PFSK-1 (cell line): ENCODE data around the gene NPAS2.

Experiments used
- FOXP2 ChIP-seq: optimal IDR thresholded peaks from 2 replicates; pipeline ENCODE3; 2011; ENCODE audit warnings: borderline replicate concordance, control low read depth, inconsistent platforms; ENCODE audit not compliant: insufficient read depth; ENCODE audit errors: extremely low read length, extremely low read depth
- POLR2AphosphoS5 ChIP-seq: IDR thresholded peaks from 2 replicates; pipeline ENCODE4 v1.6.1; 2012; ENCODE audit warnings: low read depth, mild to moderate bottlenecking, control low read depth, low read length, moderate library complexity
- SIN3A ChIP-seq: IDR thresholded peaks from 2 replicates; pipeline ENCODE4 v1.6.1; 2012; ENCODE audit warnings: mild to moderate bottlenecking, low read length, moderate library complexity, borderline replicate concordance; ENCODE audit not compliant: insufficient read depth
- TAF1 ChIP-seq: IDR thresholded peaks from 2 replicates; pipeline ENCODE4 v1.6.1; 2012; ENCODE audit warnings: low read length, control low read depth, borderline replicate concordance; ENCODE audit not compliant: insufficient read depth
- TF ChIP-seq, protein P1 (sequence below), 2 experiments: IDR thresholded peaks; 2 replicates each; pipeline versions ENCODE4 v1.6.1 to v1.8.0; 2011 to 2012; ENCODE audit warnings: low read depth in 2 of 2, low read length in 2 of 2, control low read depth in 1 of 2, inconsistent platforms in 1 of 2, mild to moderate bottlenecking in 1 of 2, moderate library complexity in 1 of 2; ENCODE audit not compliant: insufficient read depth in 1 of 2

The NPAS2 gene

DNA sequence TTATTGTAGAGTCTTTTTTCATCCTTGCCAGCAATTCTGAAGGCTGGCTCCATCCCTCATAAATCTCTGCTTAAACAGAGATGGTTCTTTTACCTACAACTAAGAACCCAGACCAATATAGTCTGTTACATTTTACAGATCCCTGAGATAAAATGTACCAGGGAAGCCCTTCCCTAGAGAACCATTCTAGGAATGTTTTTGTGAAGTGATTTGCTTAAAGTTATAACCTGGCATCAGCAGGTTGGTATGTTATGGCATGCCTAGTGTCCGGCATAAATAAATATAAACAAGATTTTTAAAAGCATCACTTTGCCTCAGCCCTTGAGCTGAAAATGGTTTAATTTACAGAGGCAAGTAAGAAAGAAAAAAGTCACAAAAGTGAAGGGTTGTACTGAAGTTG is 18.5 kb upstream of the NPAS2 start:
- TF ChIP-seq POLR2AphosphoS5, result no peak
- no peak for TF ChIP-seq FOXP2

DNA sequence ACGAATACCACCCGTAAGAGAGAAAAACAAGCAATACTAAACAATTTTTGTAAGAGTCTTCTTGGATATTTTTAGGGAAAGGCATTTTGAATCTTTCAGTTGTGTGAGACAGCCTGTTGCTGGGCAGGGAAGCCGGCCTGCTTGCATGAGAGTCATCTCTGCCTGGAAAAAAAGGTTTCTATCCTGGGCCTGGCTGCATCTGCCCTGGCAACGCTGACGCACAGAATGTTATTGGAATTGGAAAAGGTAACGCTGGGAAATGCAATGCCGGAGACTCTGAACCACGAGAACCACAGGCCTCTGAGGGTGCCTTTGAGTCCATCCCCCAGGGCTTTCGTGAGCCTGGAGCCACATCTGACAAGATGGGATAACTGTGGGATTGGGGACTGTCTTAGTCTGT is 17.9 kb upstream of the NPAS2 start:
- TF ChIP-seq SIN3A (no peak), POLR2AphosphoS5 (no peak)

DNA sequence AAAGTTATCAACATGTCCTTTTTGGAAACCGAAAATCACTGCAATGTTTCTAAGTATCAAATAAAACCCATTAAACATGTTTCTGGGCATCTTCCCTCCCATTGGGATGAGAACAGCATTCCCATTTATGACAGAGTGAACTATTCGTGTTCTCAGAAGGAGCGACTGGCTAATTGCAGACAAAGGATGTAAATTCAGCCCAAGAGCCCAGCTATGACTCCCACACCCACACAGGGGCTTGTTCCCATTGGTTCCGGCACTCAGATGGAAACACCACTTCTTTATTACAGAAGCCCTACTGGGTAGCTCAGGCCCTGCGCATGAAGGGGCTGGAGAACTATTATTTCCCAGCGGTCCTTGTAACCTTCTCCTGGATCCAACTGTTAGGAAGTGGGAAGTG is 16.6 kb upstream of the NPAS2 start:
- TF ChIP-seq POLR2AphosphoS5, result no peak
- no peak for TF ChIP-seq SIN3A
- TF ChIP-seq, protein P1, sequence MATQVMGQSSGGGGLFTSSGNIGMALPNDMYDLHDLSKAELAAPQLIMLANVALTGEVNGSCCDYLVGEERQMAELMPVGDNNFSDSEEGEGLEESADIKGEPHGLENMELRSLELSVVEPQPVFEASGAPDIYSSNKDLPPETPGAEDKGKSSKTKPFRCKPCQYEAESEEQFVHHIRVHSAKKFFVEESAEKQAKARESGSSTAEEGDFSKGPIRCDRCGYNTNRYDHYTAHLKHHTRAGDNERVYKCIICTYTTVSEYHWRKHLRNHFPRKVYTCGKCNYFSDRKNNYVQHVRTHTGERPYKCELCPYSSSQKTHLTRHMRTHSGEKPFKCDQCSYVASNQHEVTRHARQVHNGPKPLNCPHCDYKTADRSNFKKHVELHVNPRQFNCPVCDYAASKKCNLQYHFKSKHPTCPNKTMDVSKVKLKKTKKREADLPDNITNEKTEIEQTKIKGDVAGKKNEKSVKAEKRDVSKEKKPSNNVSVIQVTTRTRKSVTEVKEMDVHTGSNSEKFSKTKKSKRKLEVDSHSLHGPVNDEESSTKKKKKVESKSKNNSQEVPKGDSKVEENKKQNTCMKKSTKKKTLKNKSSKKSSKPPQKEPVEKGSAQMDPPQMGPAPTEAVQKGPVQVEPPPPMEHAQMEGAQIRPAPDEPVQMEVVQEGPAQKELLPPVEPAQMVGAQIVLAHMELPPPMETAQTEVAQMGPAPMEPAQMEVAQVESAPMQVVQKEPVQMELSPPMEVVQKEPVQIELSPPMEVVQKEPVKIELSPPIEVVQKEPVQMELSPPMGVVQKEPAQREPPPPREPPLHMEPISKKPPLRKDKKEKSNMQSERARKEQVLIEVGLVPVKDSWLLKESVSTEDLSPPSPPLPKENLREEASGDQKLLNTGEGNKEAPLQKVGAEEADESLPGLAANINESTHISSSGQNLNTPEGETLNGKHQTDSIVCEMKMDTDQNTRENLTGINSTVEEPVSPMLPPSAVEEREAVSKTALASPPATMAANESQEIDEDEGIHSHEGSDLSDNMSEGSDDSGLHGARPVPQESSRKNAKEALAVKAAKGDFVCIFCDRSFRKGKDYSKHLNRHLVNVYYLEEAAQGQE (IDR thresholded peaks at IDR 0.05; ENCODE audit: insufficient read depth in 1 of 2, low read depth in 2 of 2, low read length in 2 of 2), result no peak
- TF ChIP-seq FOXP2, result no peak
- TF ChIP-seq TAF1, result no peak

DNA sequence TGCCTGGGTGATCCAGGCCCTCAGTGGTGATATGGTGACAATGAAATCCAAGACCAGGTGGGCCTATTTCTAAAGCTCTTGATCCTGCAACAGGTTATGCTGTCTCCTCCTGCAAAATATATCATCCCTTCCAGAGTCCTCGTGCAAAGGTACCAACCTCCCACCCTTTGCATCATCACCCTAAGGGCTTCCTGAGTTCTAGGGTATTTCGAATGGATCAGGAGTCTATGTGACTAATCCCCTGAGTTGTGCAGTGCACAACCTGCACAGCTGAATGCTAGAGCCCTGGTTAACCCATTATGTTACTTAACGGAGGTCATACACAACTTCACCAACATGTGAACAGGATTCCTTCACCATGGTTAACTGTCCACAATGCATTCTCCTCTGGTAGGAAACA is 13.4 kb upstream of the NPAS2 start:
- TF ChIP-seq POLR2AphosphoS5, result no peak
- TF ChIP-seq FOXP2, result no peak
- no peak for TF ChIP-seq TAF1
- TF ChIP-seq, protein P1 (IDR thresholded peaks at IDR 0.05; ENCODE audit: insufficient read depth in 1 of 2, low read depth in 2 of 2, low read length in 2 of 2), result no peak
- no peak for TF ChIP-seq SIN3A

DNA sequence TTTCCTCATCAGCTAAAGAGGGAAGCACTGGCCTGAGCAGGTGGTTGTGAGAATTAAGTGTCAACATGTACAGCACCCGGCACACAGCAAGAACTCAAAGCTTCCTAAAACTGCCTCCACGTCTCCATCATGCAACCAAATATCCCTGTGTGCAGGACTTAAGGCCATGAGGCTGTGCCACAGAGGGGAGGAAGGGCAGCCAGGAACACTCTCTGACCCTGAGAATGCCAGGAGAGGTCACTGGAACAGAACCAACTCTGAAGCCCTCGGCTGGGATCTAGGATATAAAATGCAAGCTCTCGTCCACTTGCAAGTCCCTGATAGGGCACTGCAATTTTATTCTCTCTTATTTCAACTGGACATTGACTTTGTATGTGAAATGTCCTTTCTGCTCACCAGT is 12.2 kb upstream of the NPAS2 start:
- no peak for TF ChIP-seq SIN3A
- TF ChIP-seq, protein P1 (IDR thresholded peaks at IDR 0.05; ENCODE audit: insufficient read depth in 1 of 2, low read depth in 2 of 2, low read length in 2 of 2), result no peak
- no peak for TF ChIP-seq TAF1
- no peak for TF ChIP-seq POLR2AphosphoS5

DNA sequence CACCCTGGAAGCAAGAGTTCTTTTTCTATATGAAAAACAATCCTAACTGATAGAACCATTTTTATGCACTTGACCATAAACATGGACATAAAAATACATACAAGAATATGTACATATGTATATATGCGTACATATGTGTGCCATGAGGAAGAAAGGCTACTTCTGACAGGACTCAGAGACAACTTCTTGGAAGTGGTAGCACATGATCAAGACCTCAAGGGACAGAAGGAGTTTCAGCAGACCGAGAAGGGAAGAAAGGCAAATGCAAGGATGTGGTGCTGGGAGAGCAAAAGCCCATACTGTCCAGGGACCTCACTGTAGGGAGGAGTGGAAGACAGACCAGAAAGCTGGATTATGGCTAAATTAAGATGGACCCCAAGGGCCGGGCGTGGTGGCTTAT is 11.4 kb upstream of the NPAS2 start:
- no peak for TF ChIP-seq TAF1
- TF ChIP-seq, protein P1 (IDR thresholded peaks at IDR 0.05; ENCODE audit: insufficient read depth in 1 of 2, low read depth in 2 of 2, low read length in 2 of 2), result no peak
- TF ChIP-seq FOXP2, result no peak
- TF ChIP-seq SIN3A, result no peak
- no peak for TF ChIP-seq POLR2AphosphoS5
